HFFc6 (cell line): Measurements from ENCODE around the gene UNKL. TPM values are rescaled to one million over a fixed set of nuclear protein-coding genes. Genes with fewer than 3 reads are reported as not detected.

Experiments
- DNase-seq: peaks from one replicate; pipeline ENCODE4 v3.0.0-alpha.2; 2018
- H3K27ac Mint-ChIP-seq: 2 replicates; pipeline ENCODE4 v1.8.0; 2020; ENCODE audit warnings: mild to moderate bottlenecking, mixed read lengths
- H3K27me3 Mint-ChIP-seq: 2 replicates; pipeline ENCODE4 v1.8.0; 2021; ENCODE audit warnings: mild to moderate bottlenecking, moderate library complexity, mixed read lengths; ENCODE audit not compliant: insufficient read depth
- H3K36me3 Mint-ChIP-seq: 2 replicates; pipeline ENCODE4 v1.8.0; 2021; ENCODE audit warnings: low read depth, mixed read lengths
- H3K4me1 Mint-ChIP-seq: 2 replicates; pipeline ENCODE4 v1.8.0; 2020; ENCODE audit warnings: low read depth, mixed read lengths
- H3K4me3 Mint-ChIP-seq: 2 replicates; pipeline ENCODE4 v1.8.0; 2020; ENCODE audit warnings: mild to moderate bottlenecking, moderate library complexity, mixed read lengths
- H3K9me3 Mint-ChIP-seq: 2 replicates; pipeline ENCODE4 v1.8.0; 2020; ENCODE audit warnings: mild to moderate bottlenecking, mixed read lengths
- total RNA-seq, 6 experiments: library from RNA; stranded (reverse); fragmentation: NEBNext Ultra II Directional; extraction: Animal tissue kit (Norgen Biotek cat#: 25700); gene quantifications; 2 replicates in 1 of 6; 3 replicates in 5 of 6; pipeline ENCODE4 v1.2.3, GENCODE V29; 2021
- TF ChIP-seq, protein P1 (sequence below): fragments of 200-600 bp; sonication (generic); IDR thresholded peaks from 2 replicates; pipeline ENCODE4 v1.5.0; 2021; ENCODE audit warnings: antibody characterized with exemption, mild to moderate bottlenecking

UNKL gene
- total RNA-seq, 6 experiments from 2014 or later, result 15.0 to 22.6 (median 16.5) TPM

DNA sequence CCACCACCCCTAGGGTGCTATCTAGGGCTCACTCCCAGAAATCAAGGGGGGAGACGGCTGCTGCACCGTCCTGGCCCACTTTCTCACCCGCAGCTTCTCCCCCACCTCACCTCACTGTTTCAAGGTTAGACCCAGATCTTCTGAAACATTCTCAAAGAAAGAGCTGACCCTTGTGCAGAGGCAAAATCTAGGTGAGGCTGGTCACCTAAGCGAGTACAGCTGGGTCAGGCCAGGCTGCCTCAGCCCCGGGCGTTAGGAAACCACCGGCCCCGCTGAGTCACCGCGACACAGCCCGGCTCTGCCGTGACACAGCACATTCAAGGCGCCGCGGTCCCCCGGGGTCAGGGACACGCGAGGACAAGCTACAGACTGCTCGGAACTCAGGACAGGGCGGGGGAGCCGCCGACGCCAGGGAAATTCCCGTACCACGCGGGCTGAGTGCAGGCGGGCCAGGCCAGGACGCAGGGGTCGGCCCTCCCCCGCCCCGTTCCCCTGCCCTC, 35.6 kb downstream of the UNKL start:
- H3K27me3 Mint-ChIP-seq, result peaks cover 4% of the 10 kb centered on the region; the same call in 1 of the 2 replicates
- peaks cover 15% of the 10 kb centered on the region for H3K4me1 Mint-ChIP-seq
- peak overlapping the region; percentile 86 for H3K4me3 Mint-ChIP-seq
- H3K9me3 Mint-ChIP-seq, result no peaks in the 10 kb centered on the region
- no peaks in the 10 kb centered on the region for H3K36me3 Mint-ChIP-seq
- peak; percentile 82 for DNase-seq
- peak overlapping the region; percentile 95 for H3K27ac Mint-ChIP-seq
- TF ChIP-seq, protein P1, sequence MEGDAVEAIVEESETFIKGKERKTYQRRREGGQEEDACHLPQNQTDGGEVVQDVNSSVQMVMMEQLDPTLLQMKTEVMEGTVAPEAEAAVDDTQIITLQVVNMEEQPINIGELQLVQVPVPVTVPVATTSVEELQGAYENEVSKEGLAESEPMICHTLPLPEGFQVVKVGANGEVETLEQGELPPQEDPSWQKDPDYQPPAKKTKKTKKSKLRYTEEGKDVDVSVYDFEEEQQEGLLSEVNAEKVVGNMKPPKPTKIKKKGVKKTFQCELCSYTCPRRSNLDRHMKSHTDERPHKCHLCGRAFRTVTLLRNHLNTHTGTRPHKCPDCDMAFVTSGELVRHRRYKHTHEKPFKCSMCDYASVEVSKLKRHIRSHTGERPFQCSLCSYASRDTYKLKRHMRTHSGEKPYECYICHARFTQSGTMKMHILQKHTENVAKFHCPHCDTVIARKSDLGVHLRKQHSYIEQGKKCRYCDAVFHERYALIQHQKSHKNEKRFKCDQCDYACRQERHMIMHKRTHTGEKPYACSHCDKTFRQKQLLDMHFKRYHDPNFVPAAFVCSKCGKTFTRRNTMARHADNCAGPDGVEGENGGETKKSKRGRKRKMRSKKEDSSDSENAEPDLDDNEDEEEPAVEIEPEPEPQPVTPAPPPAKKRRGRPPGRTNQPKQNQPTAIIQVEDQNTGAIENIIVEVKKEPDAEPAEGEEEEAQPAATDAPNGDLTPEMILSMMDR, result no peak

DNA sequence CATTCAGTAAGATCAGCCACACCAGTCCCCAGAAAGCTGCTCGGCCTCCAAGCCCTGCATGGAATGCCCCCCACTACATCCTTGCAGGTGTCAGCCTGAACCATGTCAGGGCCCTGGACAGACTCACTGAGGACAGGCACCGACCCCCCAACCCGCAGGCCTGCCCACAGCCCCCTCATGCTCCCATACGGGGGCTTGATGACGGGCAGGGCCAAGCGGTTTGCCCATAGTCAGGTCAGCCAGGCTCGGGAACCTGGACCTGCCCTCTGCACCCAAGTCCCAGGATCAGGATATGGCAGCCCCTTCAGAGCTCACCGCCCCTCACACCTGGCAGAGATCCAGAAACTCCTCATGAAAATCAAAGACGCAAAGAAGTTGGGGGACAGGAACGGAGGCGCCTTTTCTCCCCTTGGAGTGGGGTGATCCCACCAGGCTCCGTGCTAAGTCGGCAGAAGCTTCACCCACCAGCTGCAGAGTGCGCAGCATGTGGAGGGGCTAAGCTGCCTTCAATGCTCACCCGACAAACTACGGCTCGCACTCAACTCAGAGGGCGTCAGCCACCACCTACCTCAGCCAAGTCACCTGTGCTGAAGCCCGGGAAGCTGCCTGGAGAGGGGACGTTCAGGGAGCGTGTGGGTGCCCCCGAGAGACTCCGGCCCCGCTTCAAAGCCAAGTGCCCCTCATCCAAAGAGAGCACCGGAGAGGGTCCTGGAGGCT, 36.3 kb downstream of the UNKL start:
- Mint-ChIP-seq H3K36me3 (no peaks in the 10 kb centered on the region), H3K4me1 (peaks cover 15% of the 10 kb centered on the region), H3K4me3 (peak overlapping the region; percentile 86), H3K27me3 (peaks cover 4% of the 10 kb centered on the region; the same call in 1 of the 2 replicates), H3K9me3 (no peaks in the 10 kb centered on the region), H3K27ac (peak overlapping the region; percentile 95)
- no peak for DNase-seq
- TF ChIP-seq, protein P1, result no peak

GRCh38 chr16:1377406-1378010, 37.0 kb downstream of the UNKL start:
- DNase-seq, result no peak
- Mint-ChIP-seq H3K9me3 (no peaks in the 10 kb centered on the region), H3K27me3 (peaks cover 4% of the 10 kb centered on the region; the same call in 1 of the 2 replicates), H3K36me3 (no peaks in the 10 kb centered on the region), H3K27ac (peak overlapping the region; percentile 47), H3K4me1 (peaks cover 15% of the 10 kb centered on the region), H3K4me3 (peak overlapping the region; percentile 86; the same call in 1 of the 2 replicates)
- TF ChIP-seq, protein P1, result no peak

DNA sequence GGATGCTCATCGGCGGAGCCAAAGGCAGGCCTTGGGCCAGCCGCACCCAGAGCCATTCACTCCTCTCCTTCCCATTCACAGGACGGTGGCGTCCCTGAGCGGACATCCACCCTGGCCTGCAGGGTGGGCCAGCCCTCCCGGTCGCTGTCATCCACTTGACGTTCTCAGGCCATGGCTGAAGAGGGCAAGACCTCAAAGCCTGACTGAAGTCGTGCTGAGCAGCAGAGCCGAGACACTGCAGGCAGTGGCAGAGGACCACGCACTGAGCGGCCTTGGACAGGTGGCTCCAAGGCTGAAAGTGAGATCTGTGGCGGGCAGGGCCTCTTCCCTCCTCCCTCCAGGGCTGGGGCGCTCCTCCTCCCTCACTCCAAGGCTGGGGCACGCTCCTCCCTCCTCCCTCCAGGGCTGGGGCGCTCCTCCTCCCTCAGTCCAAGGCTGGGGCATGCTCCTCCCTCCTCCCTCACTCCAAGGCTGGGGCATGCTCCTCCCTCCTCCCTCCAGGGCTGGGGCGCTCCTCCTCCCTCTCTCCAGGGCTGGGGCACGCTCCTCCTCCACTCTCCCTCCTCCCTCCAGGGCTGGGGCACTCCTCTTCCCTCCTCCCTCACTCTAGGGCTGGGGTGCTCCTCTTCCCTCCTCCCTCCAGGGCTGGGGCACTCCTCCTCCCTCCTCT, 38.6 kb downstream of the UNKL start:
- no peak for DNase-seq
- H3K4me1 Mint-ChIP-seq, result peaks cover 15% of the 10 kb centered on the region
- TF ChIP-seq, protein P1, result no peak
- no peak overlapping the region for H3K27ac Mint-ChIP-seq
- H3K4me3 Mint-ChIP-seq, result no peak overlapping the region
- peaks cover 4% of the 10 kb centered on the region; the same call in 1 of the 2 replicates for H3K27me3 Mint-ChIP-seq
- H3K9me3 Mint-ChIP-seq, result no peaks in the 10 kb centered on the region
- H3K36me3 Mint-ChIP-seq, result no peaks in the 10 kb centered on the region

- no peaks in the 10 kb centered on the region for H3K9me3 Mint-ChIP-seq
- no peaks in the 10 kb centered on the region for H3K36me3 Mint-ChIP-seq
- DNase-seq, result no peak
- H3K4me1 Mint-ChIP-seq, result peaks cover 15% of the 10 kb centered on the region
- H3K27me3 Mint-ChIP-seq, result peaks cover 4% of the 10 kb centered on the region; the same call in 1 of the 2 replicates
- no peak overlapping the region for H3K4me3 Mint-ChIP-seq
- H3K27ac Mint-ChIP-seq, result no peak overlapping the region
- TF ChIP-seq, protein P1, result no peak
These were observed 39.2 kb downstream of the UNKL start for GRCh38 chr16:1375298-1375640.
